ENCODE results near the gene EIF5.

The EIF5 gene

DNA sequence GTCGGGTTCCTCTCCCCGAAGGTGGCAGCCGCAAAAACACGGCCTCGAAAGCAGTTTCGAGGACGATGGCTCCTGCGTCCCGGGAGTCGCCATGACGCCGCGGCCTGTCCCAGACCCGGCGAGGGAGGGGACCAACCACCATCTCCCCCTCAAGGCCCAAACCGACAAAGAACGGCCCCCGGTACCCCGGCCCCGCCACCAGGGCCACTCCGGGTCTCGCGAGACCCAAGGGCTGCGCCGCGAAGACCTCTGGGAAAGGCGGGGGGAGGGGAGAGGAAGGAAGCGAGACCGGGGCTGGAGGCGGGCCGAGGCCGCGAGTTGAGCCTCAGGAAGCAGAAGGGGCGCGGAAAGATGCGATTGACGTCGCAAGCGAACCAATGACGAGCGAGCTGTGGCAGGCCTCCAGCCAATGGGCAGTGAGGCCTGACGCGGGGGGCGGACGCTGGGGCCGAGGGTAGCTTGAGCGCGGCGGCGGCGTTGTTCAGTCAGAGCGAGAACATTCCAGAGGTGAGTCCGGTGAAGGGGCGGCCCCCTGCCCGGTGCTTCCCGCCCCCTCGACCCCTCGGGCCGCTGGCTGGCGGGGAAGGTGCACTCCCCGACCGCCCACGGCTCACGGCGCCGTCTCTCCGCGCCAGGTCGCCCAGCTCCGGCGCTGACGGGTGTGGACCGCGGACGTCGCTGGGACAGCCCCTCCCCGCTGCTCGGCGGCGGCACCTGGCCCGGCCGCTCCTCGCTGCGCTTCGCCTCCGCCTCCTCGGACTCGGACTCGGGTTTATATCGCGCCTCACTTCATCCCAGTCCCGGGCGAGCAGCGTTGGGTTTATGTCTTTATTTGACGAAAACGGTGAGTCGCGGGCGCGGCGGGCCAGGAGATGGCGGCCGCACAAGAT lies at the start of gene EIF5:
Gene EIF5 (plus strand): TSS at position 484 of the 890 bp plus-strand sequence. CDS start 1,624 bp downstream, outside the sequence.
- peak; percentile 97 to 98 for DNase-seq

DNA sequence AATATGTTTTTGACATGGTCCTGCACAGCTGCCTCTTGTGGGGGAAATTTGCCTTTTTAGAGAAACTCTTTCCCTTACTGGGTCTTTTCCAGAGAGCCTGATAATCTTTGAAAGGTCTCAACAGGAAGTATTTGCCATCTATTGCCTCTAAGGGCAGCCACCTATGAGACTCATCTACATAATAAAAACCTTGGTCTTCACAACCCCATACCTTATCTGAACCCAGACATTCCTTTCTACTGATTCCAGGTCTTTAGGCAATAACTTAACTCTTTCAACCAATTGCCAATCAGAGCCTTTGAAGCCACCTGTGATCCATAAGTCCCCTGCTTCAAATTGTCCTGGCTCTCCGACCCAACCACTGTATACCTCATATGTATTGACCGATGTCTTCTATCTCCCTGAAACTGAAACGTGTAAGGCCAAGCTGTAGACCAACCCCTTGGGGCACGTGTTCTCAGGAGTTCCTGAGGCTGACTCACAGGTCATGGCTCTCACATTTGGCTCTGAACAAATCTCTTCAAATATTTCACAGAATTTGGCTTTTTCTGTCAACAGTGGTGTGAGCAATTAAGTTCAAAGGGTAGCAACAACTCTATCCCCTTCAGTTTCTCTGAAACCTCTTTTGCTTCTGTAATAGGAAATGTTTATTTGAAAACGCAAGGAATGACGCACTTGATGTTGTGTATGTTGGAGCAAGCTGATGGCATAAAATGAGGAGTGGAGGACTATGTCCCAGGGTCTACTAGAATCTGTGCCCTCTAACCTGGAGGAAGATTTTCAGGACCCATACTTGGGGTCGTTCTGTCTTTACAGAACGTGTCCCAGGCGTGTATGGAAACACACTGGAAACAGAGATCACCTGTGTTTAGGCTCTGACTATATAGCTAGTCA lies 49.2 kb upstream of the EIF5 start:
- no peak for DNase-seq

DNA sequence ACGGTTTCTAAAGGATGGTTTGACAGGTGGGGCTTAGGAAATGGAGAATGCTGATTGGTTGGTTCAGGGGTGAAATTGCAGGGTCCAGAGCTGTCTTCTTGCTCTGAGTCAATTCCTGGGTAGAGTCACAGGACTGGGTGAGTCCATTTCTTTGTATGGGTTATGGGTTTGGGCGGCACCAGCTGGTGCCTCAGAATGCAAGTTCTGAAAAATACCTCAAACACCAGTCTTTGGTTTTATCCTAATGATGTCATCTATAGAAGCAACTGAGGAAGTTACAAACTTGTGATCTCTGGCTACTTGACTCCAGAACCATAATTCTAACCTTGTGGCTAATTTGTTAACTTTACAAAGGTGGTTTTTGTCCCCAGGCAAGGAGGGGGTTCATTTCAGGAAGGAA lies 47.6 kb upstream of the EIF5 start:
- no peak for DNase-seq

DNA sequence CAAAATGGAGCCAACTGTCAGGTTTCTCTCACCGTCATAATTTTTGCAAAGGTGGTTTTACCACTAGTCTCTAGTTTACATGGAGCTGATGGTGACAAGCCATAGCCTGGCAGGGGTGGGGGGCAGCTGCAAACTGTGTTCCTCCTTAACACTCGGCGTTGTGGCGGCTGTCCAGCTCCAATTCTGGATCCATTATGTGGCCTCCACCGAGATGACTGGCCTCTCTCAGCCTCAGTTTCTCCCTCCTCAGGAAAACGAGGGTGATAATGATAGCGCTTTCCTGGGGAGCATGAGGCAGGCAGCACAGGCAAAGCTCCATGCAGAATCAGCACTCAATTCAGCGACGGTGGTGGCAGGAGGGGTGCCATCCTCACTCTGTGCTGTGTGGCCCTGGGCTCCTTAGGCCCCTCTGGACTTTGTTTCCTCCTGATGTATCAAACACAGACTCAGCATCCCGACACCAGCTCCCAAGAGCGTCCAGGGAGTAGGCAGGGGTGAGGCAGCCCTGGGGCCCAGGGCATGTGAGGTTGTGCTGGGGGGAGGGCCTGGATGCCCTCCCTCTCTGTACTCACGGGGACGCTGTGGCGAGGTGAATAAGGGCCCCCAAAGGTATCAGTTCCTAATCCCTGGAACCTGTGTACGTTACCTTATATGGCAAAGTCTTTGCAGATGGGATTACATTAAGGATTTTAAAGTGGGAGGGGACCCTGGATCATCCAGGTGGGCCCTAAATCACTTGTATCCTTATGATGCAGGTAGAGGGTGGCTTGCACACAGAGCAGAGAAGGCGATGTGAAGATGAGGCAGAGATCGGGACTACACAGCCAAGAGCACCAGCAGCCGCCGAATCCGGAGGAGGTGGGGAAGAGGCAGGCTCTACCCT lies 46.8 kb upstream of the EIF5 start:
- DNase-seq, result no peak

DNA sequence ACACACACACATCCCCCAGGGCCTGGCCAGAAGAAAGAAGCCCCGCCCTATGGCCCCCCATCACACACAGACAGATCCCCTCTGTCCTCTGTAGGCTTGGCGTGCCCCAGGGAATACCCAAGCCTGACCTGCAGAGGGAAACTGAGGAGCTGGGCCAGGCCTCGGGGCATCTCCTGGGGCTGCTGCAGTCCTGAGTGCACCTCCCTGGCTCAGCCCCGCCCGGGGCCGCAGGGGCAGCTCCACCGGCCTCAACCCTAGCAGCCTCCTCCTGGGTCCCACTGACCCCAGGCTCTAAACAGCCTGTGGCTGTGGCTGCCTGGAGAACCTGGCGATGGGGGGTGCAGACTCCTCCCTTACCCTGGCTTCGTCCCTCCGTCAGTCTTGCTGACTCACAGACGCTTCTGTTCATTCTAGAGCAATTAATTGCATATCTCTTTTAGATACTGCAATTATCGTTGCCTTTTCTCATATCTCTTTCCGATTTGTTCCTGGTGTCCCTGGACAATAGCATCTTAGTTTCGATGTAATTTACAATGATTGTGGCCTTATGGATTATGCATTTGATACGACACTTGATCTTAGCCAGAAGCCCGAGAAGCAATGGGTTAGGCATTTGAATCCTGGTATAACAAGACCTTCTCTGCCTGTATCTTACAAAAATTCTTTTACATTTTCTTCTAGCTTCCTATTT lies 45.8 kb upstream of the EIF5 start:
- no peak for DNase-seq

DNA sequence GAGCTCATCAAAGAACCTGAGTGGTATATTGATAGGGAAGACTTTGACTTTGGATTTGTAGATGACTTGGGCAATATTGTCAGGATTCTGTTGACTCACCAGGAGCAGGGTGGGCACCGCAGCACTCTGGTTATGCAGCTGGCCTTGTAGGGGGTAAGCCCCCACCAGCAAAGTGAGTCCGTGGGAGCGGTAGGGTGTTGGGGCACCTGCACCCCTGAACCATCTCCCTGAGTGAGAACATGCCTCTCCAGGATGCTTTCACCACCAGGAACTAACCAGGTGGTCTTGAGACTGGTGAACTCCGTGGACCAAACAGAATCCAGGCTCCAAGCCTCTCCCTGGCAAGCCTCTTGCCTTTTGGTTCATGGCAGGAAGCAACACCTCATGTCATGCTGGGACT lies 44.0 kb upstream of the EIF5 start:
- DNase-seq, result no peak

DNA sequence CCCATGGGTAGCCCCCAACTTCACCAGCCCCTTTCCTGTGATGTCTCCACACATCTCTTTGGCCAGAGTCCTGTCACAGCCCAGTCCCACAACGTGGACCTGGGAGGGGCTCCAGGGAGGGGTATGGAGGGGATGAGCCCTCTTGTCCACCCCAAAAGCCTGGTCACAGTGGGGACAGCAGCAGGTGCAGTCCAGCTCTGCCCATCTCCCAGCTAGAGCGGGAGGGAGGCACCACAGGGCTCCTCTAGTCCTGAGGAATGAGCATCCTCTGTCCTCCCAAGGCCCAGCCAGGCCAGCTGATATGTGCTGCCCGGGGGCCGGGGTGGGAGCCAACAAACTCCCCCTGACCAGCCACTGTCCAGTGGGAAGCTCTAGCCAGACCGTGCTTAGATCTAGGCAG lies 43.5 kb upstream of the EIF5 start:
- no peak for DNase-seq

DNA sequence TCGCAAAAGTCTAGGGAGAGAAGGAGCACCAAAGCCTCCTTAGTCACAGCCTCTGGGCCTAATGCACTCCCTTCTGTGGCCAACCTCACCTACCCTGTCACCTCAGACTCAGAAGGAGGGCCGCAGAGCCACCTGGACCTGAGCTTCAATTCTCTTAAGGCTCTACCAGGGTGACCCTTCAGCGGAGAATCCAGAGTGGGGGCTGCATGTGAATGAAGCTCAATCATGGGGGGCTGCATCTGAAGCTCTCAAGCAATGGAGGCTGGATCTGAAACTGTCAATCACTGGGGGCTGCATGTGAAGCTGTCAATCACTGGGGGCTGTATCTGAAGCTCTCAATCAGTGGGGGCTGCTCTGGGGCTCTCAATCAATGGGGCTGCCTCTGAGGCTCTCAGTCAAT lies 43.1 kb upstream of the EIF5 start:
- DNase-seq, result no peak

DNA sequence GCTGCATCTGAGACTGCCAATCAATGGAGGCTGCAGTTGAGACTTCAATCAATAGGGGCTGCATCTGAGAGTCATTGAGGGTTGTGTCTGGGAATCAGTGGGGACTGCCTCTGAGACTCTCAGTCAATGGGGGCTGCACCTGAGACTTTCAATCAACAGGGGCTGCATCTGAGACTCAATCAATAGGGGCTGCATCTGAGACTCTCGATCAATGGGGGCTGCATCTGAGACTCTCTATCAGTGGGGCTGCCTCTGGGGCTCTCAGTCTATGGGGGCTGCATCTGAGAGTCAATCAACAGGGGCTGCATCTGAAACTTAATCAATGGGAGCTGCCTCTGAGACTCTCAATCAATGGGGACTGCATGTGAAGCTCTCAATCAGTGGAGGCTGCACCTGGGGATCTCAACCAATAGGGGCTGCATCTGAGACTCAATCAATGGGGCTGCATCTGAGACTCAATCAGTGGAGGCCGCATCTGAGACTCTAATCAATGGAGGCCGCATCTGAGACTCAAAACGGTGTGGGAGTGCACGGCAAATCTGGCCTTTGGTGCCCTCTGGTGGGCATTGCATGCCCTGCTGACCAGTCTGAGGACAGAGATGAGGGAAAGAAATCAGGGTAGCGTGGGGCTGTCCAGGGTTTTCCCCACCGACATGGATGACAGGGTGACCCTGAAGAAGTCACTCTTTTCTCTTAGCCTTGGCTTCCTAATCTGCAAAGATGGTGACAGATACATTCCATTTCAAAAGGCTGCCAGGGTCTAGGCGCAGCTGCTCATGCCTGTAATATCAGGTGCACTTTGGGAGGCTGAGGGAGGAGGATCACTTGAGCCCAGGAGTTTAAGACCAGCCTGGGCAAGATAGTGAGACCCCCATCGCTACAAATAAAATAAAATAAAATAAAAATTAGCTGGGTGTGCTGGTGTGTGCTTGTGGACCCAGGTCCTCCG lies 41.3 kb upstream of the EIF5 start:
- DNase-seq, result peak; percentile 32 to 42

DNA sequence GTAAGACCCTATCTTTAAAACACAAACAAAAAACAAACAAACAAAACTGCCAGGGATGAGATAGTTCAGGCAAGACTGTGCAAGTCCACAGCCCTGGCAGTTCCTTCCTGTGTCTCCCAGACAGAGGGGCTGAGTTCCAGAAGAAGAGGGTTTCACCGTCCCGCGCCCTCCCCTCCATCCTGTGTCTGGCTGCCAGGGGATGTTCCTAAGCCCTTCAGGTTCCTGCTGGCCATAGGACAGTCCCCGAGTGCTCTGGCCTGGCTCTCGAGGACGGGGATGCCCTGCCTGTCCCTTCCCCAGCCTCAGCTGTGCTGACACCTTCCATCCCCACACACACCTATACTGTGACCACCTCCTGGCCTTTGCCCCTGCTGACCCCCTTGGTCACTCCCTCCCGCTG lies 40.6 kb upstream of the EIF5 start:
- no peak for DNase-seq

DNA sequence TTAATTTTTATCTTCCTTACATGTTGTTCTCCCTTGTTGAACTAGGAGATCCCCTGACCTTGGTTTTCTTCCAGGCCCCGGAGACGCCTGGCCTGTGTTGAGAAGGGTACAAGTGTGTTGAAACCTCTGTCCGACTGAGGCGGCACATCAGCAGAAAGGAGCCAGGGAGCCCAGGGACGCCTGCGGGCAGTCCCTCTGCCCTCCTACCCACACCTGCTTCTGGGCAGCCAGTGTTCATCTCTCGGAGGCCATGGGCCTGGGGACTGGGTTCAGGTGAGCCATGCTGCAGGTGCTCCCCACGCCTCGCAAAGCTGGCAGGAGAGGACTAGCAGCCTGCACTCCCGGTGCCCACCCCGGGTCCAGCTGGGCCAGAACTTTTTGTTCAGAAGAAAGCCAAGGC lies 39.9 kb upstream of the EIF5 start:
- no peak for DNase-seq

DNA sequence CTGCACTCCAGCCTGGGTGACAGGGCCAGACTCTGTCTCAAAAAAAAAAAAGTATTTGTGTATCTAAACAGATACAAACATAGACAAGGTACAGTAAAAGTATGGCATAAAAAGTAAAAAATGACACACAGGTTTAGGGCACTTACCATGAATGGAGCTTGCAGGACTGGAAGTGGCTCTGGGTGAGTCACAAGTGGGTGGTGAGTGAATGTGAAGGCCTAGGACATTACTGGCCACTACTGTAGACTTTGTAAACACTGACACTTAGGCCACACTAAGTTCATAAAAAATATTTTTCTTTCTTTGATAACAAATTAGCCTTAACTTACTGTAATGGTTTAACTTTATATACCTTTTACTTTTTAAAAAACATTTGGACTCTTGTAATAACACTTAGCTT lies 38.0 kb upstream of the EIF5 start:
- DNase-seq, result no peak

DNA sequence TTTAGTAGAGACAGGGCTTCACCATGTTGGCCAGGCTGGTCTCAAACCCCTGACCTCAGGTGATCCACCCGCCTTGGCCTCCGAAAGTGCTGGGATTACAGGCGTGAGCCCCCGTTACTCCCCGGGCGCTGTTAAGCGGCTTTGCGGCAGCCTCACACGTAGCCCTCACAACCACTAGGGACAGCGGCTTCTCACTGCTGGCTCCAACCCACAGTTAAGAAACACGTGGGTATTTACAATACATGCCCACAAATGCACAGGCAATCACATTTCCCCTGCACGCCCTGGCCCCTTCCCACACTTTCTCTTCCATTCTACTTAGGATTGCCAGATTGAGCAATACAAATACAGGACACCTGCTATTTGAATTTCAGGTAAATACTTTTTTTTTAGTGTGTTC lies 37.0 kb upstream of the EIF5 start:
- DNase-seq, result no peak

DNA sequence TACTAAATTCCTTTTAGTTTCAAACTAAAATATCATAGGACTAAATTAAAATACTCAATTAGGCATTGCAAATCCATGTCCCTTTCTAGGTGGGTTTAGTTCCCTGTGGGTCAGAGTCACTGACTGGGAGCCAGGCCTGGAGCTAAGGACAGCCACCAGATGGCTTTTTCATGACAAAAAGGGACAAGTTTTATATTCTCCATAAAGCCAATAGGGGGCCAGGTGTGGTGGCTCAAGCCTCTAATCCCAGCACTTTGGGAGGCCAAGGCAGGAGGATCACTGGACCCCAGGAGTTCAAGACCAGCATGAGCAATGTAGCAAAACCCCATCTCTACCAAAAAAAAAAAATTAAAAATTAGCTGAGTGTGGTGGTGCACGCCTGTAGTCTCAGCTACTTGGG lies 35.4 kb upstream of the EIF5 start:
- DNase-seq, result peak in 1 of 2 experiments; percentile 22

DNA sequence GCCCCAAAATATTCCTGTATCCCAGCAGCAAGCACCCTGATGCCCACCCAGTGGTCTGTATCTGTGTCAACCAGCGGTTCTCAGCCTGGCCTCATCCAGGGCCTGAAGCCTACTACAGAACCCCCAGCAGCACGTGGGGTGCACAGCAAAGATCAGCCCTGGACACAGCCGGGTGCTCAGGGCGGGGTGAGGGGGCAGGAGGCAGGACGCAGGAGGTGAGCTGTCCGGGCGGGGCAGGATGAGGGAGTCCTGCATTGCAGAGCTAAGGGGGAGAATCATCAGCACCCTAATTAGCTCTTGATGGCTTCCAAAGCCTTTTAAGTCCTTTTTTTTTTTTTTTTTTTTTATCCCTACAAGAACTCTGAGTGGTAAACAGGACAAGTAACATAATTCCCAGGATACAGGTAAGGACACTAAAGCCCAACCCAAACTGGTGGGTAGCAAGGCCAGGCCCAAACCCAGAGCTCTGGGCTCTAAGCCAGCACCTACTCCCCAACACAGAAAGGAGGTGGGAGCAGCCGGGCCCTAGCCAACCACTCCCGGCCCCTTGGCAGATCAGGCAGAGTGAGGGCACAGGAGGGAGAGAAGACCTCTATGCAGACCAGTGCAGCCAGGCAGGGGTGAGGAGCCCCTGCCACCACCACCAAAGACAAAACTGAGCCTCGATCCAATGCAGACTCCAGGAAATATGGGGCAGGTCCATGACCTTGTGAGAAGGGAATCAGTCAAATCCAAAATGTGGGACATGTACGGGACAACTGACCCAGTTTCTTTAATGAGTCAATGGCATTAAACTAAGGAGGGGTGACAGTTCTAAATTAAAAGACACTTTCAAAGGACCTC lies 32.3 kb upstream of the EIF5 start:
- no peak for DNase-seq

DNA sequence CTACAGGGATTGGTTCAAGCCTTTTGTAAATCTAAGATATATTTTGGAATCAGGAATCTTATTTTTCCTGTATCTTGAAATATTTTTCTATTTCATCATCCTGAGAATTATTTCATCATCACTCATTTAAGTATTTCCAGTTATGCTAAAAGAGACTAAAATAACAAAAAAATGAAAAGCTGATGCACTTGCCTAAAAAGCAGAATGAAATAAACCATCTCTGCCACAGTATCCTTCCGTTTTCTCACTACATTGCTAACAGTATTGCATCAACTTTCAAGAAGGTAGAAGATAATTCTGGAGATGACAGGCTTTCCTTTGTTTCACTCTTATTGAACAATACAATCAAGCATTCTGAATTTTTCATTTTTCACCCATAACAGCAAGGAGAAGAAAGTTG lies 31.1 kb upstream of the EIF5 start:
- DNase-seq, result no peak

DNA sequence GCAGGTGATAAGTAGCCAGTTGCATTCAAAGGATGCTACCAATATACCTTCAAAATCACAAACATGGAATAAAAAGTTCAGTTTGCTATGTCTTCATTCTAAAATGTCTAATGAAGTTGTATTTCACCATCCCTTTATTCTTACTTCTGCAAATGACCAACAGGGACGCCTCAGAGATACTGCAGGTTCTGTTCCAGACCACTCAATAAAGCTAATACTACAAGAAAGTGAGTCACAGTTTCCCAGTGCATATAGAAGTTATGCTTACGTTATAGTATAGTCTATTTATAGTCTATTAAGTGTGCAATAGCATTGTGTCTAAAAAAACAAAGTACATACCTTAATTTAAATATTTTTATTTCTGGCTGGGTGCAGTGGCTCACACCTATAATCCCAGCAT lies 29.3 kb upstream of the EIF5 start:
- no peak for DNase-seq

DNA sequence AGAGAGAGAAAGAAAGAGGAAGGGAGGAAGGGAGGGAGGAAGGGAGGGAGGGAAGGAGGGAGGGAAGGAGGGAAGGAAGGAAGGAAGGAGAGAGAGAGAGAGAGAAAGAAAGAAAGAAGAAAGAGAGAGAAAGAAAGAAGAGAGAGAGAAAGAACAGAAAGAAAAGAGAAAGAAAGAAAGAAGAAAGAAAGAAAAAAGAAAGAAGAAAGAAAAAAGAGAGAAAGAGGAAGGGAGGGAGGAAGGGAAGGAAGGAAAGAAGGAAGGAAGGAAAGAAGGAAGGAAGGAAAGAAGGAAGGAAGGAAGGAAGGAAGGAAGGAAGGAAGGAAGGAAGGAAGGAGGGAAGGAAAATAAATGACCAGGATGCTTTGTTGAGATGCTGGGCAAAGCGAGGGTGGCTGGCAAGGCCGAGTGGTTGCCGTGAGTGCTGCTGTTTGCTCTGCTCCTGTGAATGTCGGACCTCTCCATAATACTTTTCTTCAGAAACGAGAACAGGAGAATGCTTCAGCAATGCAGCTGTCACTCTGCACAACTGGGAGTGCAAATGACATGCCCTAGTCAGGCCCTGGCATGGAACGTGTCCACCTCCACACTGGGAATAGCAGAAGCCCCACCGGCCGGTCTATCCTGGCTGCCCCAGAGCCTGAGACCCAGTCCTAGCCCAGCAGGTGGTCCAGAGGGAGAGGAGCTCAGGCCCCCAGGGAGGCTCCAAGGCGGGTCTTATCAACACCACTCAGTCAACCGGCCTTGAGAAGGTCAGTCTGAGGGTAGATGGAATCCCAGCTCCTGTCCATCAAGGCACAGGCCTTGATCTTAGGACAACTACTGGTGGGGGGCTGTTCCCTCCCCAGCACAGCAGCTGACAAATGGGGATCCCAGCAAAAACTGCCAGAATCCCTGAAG lies 25.1 kb upstream of the EIF5 start:
- DNase-seq, result no peak

DNA sequence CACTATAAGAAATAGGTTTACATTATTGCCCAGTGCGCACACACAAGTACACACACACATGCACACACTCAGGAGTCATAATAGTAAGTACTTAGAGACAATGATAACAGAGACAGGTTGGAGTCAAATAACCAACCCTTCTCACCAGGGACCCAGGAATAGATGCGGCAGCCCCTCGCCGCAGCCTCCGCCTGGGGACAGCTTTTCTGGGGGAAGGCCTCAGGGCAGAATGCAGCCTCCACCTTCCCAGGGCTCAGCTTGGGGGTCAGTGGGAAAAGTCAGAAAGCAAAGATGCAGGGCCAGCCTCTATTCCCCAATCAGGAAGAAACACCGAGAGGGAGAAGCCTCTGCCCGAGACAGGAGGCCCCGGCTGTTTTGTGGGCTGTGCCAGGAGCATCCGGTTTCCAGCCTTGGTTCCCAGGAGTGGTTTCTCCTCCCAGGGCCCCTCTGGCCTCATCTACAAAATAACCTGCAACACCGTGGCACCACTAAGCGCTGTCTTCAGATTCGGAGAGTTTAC lies 23.4 kb upstream of the EIF5 start:
- no peak for DNase-seq

Data from AML-193 (cell line).